ENCODE data around the gene DET1.
"Not testable (repeated sequence)": the region's sequence is repeated elsewhere in the genome, so short reads cannot be mapped to it uniquely, and the experiment has no call there.

The DET1 gene

DNA sequence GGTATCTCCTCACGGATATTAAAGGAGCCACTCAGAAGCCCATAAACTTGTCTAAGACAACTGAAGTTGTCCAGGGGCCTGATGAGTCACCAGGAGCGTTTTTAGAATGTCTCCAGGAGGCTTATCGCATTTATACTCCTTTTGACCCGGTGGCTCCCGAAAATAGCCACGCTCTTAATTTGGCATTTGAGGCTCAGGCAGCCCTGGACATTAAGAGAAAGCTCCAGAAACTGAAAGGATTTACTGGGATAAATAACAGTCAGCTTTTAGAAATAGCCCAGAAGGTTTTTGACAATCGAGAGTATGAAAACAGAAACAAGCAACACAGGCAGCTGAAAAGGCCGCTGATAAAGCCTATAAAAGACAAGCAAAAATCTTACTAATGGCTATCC lies 4.1 kb downstream of the DET1 start:
- TF ChIP-seq, protein P1, sequence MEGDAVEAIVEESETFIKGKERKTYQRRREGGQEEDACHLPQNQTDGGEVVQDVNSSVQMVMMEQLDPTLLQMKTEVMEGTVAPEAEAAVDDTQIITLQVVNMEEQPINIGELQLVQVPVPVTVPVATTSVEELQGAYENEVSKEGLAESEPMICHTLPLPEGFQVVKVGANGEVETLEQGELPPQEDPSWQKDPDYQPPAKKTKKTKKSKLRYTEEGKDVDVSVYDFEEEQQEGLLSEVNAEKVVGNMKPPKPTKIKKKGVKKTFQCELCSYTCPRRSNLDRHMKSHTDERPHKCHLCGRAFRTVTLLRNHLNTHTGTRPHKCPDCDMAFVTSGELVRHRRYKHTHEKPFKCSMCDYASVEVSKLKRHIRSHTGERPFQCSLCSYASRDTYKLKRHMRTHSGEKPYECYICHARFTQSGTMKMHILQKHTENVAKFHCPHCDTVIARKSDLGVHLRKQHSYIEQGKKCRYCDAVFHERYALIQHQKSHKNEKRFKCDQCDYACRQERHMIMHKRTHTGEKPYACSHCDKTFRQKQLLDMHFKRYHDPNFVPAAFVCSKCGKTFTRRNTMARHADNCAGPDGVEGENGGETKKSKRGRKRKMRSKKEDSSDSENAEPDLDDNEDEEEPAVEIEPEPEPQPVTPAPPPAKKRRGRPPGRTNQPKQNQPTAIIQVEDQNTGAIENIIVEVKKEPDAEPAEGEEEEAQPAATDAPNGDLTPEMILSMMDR (IDR thresholded peaks at IDR 0.05; ENCODE audit: low read depth, low read length): no peak
- TF ChIP-seq POLR2A (IDR thresholded peaks at IDR 0.05; ENCODE audit: extremely low read depth, insufficient read length) (no peak), MYC (IDR thresholded peaks at IDR 0.05; ENCODE audit: low read depth, low read length) (no peak)
- TF ChIP-seq, protein P2, sequence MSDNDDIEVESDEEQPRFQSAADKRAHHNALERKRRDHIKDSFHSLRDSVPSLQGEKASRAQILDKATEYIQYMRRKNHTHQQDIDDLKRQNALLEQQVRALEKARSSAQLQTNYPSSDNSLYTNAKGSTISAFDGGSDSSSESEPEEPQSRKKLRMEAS (IDR thresholded peaks at IDR 0.05; ENCODE audit: low read depth, low read length): no peak
- H3K4me3 ChIP-seq (ENCODE audit: low read depth, low read length): no peak overlapping the region
- DNase-seq (ENCODE audit: low read depth): no peak

DNA sequence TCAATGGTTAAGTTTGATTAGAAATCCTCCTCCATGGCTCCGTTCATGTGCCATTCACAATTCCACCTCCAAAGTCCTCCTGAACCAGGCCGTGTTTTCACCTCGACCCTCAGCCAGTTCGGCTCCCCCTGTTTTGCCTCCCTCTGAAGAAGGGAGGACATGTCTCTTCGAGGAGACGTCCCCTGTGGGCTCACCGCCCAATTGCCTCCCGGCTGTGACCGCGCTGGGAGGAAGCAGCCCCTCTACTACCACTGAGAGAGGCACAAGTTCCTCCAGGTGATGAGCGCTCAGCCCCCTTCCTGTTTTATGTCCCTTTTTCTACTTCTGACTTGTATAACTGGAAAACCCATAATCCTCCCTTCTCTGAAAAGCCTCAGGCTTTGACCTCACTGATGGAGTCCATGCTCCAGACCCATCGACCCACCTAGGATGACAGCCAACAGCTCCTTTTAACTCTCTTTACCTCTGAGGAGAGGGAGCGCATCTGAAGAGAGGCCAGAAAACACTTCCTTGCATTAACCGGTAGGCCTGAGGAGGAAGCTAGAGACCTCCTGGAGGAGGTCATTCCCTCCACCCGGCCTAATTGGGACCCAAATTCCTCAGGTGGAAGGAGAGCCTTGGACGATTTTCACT lies 4.7 kb downstream of the DET1 start:
- H3K4me3 ChIP-seq (ENCODE audit: low read depth, low read length): no peak overlapping the region
- TF ChIP-seq, protein P2 (IDR thresholded peaks at IDR 0.05; ENCODE audit: low read depth, low read length): no peak
- no peak for TF ChIP-seq POLR2A (IDR thresholded peaks at IDR 0.05; ENCODE audit: extremely low read depth, insufficient read length)
- TF ChIP-seq MYC (IDR thresholded peaks at IDR 0.05; ENCODE audit: low read depth, low read length): no peak
- TF ChIP-seq, protein P1 (IDR thresholded peaks at IDR 0.05; ENCODE audit: low read depth, low read length): no peak

DNA sequence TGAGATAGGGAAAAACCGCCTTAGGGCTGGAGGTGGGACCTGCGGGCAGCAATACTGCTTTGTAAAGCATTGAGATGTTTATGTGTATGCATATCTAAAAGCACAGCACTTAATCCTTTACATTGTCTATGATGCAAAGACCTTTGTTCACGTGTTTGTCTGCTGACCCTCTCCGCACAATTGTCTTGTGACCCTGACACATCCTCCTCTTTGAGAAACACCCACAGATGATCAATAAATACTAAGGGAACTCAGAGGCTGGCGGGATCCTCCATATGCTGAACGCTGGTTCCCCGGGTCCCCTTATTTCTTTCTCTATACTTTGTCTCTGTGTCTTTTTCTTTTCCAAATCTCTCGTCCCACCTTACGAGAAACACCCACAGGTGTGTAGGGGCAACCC lies 5.4 kb downstream of the DET1 start:
- DNase-seq (ENCODE audit: low read depth); H3K4me3 ChIP-seq (ENCODE audit: low read depth, low read length): not testable (repeated sequence)

More for the DNA sequence above, 4.7 kb downstream of the DET1 start:
- DNase-seq (ENCODE audit: low read depth): no peak

DNA sequence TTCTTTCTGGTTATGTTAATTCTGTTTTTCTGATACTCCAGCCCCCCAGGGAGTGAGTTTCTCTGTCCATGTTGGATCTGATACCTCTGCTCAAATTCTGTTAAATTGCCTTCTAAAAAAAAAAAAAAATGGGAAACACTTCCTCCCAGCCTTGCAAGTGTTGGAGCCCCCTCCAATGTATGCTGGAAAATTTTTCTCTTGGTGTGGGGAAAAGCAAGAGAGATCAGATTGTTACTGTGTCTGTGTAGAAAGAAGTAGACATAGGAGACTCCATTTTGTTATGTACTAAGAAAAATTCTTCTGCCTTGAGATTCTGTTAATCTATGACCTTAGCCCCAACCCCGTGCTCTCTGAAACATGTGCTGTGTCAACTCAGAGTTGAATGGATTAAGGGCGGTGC lies 6.1 kb downstream of the DET1 start:
- not testable (repeated sequence) for DNase-seq (ENCODE audit: low read depth); H3K4me3 ChIP-seq (ENCODE audit: low read depth, low read length)

DNA sequence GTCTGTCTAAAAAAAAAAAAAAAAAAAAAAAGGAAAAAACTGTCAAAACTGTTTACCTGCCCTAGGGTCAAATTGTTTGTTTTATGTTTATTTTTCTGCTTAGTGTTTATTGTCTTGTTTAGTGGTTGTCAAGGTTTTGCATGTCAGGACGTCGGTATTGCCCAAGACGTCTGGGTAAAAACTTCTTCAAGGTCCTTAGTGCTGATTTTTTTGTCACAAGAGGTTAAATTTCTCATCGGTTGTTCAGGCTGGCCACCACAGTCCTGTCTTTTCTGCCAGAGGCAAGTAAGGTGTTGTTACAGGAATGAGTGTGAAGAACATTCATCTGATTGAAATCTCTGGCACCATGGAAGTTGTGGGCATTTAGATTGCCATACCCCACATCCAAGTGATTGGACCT lies 7.0 kb downstream of the DET1 start:
- no peak for DNase-seq (ENCODE audit: low read depth)
- no peak overlapping the region for H3K4me3 ChIP-seq (ENCODE audit: low read depth, low read length)
- TF ChIP-seq POLR2A (IDR thresholded peaks at IDR 0.05; ENCODE audit: extremely low read depth, insufficient read length): no peak
- no peak for TF ChIP-seq MYC (IDR thresholded peaks at IDR 0.05; ENCODE audit: low read depth, low read length)
- TF ChIP-seq, protein P1 (IDR thresholded peaks at IDR 0.05; ENCODE audit: low read depth, low read length): no peak
- TF ChIP-seq, protein P2 (IDR thresholded peaks at IDR 0.05; ENCODE audit: low read depth, low read length): no peak

DNA sequence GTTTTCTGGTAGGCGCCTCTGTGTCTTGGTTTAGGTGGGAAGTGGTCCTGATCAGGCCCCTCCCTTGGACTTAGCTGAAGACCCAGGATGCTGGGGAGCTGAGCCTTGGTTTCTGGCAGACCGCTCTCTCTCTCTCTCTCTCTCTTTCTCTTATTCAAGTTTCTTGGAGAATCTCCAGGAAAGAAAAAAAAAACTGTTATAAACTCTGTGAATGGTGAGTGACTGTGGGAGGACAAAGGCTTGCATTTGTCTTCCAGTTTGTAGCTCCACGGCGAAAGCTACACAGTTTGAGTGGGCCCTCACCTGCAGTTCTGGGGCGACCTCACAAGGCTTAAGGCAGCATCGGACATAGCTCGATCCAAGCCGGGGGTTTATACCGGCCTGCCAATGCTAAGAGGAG lies 7.5 kb downstream of the DET1 start:
- no peak overlapping the region for H3K4me3 ChIP-seq (ENCODE audit: low read depth, low read length)
- TF ChIP-seq POLR2A (IDR thresholded peaks at IDR 0.05; ENCODE audit: extremely low read depth, insufficient read length): no peak
- TF ChIP-seq, protein P1 (IDR thresholded peaks at IDR 0.05; ENCODE audit: low read depth, low read length): no peak
- TF ChIP-seq MYC (IDR thresholded peaks at IDR 0.05; ENCODE audit: low read depth, low read length): no peak
- TF ChIP-seq, protein P2 (IDR thresholded peaks at IDR 0.05; ENCODE audit: low read depth, low read length): no peak
- no peak for DNase-seq (ENCODE audit: low read depth)

DNA sequence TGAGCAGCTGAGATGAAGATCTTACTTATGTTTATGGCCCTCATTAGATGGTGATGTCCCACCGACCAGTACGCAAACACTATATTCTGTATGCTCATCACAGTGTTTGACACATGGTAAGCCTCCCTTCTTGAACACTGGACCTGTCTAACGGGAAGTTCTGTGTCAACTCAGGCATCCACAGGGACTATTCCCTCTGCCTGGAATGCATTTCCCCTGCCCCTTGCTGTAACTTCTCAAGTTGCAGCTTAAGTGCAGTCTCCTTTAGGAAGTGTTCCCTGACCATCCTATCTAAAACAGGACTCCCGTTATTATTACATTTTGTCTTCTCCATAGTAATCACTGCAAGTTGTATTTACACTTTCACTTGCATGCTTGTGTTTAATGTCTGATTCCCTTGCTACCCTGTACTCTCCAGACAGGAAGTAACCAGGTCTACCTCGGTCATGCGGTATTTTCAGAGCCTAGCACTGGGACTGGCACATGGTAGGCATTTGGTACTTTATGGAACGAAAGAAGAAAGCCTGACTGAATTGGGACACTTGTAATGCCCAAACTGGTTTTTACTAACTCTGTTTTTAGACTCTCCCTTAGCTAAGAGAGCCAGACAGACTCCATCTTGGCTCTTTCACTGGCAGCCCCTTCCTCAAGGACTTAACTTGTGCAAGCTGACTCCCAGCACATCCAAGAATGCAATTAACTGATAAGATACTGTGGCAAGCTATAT lies 8.7 kb downstream of the DET1 start:
- DNase-seq (ENCODE audit: low read depth): no peak
- TF ChIP-seq MYC (IDR thresholded peaks at IDR 0.05; ENCODE audit: low read depth, low read length): no peak
- TF ChIP-seq POLR2A (IDR thresholded peaks at IDR 0.05; ENCODE audit: extremely low read depth, insufficient read length): no peak
- TF ChIP-seq, protein P1 (IDR thresholded peaks at IDR 0.05; ENCODE audit: low read depth, low read length): no peak
- TF ChIP-seq, protein P2 (IDR thresholded peaks at IDR 0.05; ENCODE audit: low read depth, low read length): no peak
- no peak overlapping the region for H3K4me3 ChIP-seq (ENCODE audit: low read depth, low read length)

Data from NB4 (cell line).